Right renal cortex interstitium (tissue), 3 donors: ENCODE measurements around the gene CHST11. TPM values are rescaled to one million over a fixed set of nuclear protein-coding genes. Genes with fewer than 3 reads are reported as not detected.
"Not testable (repeated sequence)": the region's sequence is repeated elsewhere in the genome, so short reads cannot be mapped to it uniquely, and the experiment has no call there.

ENCODE experiments used
- DNase-seq, 3 donors: peaks; one replicate each; pipeline ENCODE4 v3.0.0-alpha.2; 2013; ENCODE audit warnings: low read depth in 3 of 3, low spot score in 2 of 3
- polyA plus RNA-seq, 3 donors: library from polyadenylated mRNA; unstranded; fragments of 120-200 nt; gene quantifications; one replicate each; pipeline ENCODE4 v1.2.1, GENCODE V29; 2013; ENCODE audit not compliant: insufficient read length in 3 of 3

CHST11 gene
- polyA plus RNA-seq, 3 donors: 7.3 to 8.6 (median 8.0) TPM

GRCh38 chr12:104743753-104744548 is 287.2 kb downstream of the CHST11 start:
- not testable (repeated sequence) for DNase-seq

DNA sequence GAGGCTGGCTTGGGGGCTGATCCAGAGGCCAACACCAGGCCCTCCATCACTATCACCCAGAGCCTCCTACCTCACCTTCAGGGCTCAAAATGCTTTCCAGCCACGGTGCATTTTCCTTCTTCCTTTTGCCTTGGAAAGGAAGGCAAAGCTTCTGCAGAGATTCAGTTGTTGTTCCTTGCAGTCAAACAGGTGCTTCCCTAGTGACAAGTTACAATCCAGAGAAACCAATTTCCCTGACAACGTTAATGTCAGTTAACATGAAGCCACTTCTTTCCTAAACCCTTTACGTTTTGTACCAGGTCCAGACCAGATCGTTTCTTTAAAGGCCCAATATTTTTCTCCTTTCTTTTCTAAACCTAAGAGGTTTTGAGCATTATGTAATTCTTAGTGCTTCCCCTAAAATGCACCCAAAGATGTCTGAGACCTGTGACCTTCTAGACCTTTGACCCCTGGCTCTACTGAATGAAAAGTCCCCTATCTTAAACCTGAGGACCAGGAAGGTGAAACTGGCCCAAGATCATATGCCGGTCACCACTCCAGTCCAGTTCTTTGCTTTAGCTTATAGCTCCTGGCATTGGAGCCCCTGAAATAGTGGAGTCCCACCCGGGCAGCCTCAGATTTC is 289.8 kb downstream of the CHST11 start:
- DNase-seq: no peak

- no peak for DNase-seq
These were observed 290.6 kb downstream of the CHST11 start for GRCh38 chr12:104747330-104747729.

DNA sequence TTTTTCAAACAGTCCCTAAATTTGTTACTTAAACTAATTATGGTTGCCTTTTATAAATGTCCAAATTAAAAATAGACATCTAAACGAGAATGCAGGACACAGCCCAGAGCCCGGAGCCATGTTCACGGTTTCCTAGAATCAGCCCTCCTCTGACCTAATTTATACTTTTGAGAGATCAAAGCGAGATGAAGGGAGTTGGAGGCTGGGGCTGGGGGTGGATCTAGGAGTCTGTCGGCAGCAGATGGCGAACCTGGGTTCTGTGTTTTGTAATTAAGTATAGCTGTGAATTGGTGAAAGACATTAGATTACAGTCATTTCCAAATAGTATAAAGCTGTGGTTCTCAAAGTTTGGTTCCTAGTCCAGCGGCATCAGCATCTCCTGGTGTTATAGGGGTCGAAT is 291.2 kb downstream of the CHST11 start:
- DNase-seq: no peak

GRCh38 chr12:104748356-104748755 is 291.6 kb downstream of the CHST11 start:
- DNase-seq: no peak

GRCh38 chr12:104748790-104749189 is 292.0 kb downstream of the CHST11 start:
- no peak for DNase-seq

DNA sequence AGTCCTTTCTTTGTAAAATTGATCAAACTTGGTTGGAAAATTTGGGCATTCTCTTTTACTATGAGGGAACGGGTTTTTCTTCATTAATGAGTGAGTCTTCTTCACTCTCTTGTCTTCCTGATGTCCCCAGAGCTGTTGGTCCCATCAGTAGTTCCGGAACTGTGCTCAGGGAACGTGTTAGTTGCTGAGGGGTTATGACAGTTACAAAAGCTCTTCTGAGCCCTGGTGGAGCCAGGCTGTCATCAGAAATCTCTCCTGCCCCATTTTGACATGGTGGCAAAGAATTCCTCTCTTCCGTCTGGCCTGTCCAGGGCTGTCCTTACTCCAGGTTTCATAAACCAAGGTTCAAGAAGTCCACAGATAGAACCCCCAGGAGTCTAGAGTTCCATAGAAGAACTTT is 292.8 kb downstream of the CHST11 start:
- no peak for DNase-seq

DNA sequence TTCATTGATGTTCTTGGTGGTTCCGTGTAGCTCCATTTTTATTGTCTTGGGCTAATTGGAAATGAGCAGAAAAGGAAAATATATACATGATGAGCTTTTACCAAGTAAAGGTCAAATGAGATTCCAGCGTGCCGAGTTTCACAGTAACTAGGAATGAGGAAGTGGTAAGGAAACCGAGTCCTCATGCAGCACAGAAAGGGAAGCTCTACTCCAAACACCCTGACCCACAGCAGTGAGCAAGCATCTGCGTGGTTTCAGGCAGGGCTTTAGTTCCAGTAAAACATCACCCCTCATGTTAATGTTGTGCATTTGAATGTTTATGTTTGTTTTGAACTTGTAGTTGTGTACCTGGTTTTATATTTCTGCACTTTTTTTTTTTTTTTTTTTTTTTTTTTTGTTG is 293.3 kb downstream of the CHST11 start:
- DNase-seq: no peak

- DNase-seq: no peak
These were observed 294.4 kb downstream of the CHST11 start for GRCh38 chr12:104751120-104751519.

- no peak for DNase-seq
These were observed 294.8 kb downstream of the CHST11 start for GRCh38 chr12:104751594-104751993.

GRCh38 chr12:104752016-104752415 is 295.3 kb downstream of the CHST11 start:
- no peak for DNase-seq

GRCh38 chr12:104752881-104753280 is 296.1 kb downstream of the CHST11 start:
- no peak for DNase-seq

GRCh38 chr12:104756901-104757300 is 300.2 kb downstream of the CHST11 start:
- DNase-seq: no peak

DNA sequence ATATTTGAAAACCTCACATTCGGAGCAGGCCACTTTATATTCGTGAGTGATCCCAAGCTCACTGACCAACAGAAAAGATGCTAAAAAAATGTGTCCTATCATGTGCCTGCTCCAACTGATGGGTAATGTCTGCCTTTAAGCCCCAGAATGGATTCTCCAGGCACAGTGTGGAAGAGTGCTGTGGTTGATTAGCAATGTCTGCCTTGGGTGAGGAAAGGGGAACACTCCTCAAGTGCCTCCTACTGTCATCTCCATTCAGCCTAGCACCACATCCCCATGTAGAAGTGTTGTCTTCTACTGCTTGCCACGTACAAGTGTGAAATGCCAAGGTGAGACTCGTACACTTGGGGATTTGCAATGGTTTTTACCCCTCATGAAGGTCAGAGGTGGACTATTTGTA is 302.0 kb downstream of the CHST11 start:
- DNase-seq: no peak

- no peak for DNase-seq
These were observed 304.3 kb downstream of the CHST11 start for GRCh38 chr12:104761091-104761490.

GRCh38 chr12:104761611-104762010 is 304.9 kb downstream of the CHST11 start:
- DNase-seq: no peak

GRCh38 chr12:104763168-104763805 is 306.5 kb downstream of the CHST11 start:
- no peak for DNase-seq

DNA sequence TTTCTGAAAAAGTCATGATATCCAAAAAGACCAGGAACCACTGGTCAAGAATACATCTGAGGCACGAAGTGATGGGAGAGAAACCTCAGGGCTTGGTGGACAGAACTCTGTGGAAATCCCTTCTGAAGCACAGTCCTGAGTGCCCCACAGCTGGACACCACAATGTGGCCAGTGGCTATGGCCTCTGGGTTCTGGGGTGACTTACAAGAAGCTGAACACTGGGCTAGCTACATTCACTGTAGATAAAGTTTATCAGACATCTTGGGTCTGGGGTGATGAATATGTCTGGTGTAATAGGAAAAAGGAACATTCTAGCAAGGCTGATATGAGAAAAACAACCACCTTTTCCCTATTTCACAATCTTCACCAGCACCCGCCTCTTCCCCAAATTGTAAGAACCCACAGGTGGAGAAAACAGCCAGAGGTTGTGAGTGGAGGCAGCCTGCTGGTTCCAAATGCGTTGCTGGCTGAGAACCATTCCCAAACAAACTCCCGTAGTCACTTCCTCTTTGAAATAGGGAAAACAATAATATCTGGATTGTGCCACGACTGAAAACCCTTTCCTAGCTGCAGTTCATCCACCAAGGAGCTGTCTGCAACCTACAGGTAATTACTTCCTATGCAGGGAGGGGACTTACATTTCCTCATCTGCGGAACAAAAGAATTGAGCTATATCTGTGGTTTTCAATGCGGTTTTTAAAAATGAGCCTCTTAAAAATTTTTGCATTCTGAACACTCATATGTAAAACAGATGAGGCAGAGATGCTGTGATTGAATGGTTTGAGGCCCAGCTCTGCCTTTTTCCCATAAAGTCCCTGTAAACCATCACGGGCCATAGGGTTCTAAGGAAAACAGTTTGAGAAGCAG is 307.7 kb downstream of the CHST11 start:
- DNase-seq: no peak

- DNase-seq: no peak
These were observed 310.5 kb downstream of the CHST11 start for GRCh38 chr12:104767261-104767660.

GRCh38 chr12:104768033-104768432 is 311.3 kb downstream of the CHST11 start:
- no peak for DNase-seq

GRCh38 chr12:104769144-104769561 is 312.4 kb downstream of the CHST11 start:
- DNase-seq: no peak
